Nephron progenitor cell (in vitro differentiated cells): ENCODE results near the gene TPM2.

Source experiments
- DNase-seq: peaks from one replicate; pipeline ENCODE4 v3.0.0; 2021
- H3K27ac Mint-ChIP-seq: 2 replicates; pipeline ENCODE4 v1.8.0; 2021; ENCODE audit warnings: mild to moderate bottlenecking, moderate library complexity, mixed read lengths
- H3K27me3 Mint-ChIP-seq: 2 replicates; pipeline ENCODE4 v1.8.0; 2021; ENCODE audit warnings: mild to moderate bottlenecking, low read depth, mixed read lengths; ENCODE audit not compliant: poor library complexity
- H3K36me3 Mint-ChIP-seq: 2 replicates; pipeline ENCODE4 v1.8.0; 2021; ENCODE audit warnings: low read depth, mixed read lengths
- H3K4me1 Mint-ChIP-seq: 2 replicates; pipeline ENCODE4 v1.8.0; 2021; ENCODE audit warnings: mixed read lengths
- H3K4me3 Mint-ChIP-seq: 2 replicates; pipeline ENCODE4 v1.8.0; 2021; ENCODE audit warnings: mild to moderate bottlenecking, moderate library complexity, mixed read lengths
- H3K9me3 Mint-ChIP-seq: 2 replicates; pipeline ENCODE4 v1.8.0; 2021; ENCODE audit warnings: mild to moderate bottlenecking, moderate library complexity, mixed read lengths
- TF ChIP-seq, protein P1 (sequence below): fragments of 200-600 bp; sonication (generic); IDR thresholded peaks from 2 replicates; pipeline ENCODE4 v1.5.0; 2021; ENCODE audit warnings: antibody characterized with exemption

The TPM2 gene

DNA sequence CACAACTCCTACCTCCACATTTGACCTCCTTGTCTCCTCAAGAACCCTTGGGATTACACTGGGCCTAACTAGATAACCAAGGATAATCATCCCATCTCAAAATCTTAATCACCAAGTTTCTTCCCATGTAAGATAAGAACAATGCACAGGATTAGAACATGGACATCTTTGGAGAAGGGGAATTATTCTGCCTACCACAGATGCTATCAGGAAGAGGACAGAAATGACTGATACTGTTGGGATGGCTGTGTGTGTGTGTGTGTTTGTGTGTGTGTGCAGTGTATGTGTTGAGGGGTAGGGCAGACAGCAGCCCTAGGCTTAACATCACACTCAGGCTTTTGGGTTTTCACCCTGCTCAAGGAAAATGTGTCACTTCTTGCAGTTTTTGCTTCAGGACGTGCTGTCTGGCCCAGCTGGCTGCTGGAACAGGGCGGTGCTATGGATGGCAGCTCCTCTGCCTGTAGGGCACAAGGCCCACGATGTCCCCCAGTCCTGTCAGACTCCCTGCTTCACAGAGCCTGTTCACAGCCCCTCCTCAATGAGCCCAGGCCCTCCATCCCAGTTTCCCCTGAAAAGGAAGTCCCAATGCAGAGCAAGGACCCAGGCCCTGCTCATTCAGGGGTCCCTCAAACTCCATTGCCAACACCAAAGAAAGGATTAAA lies 8.3 kb downstream of the TPM2 start:
- no peak overlapping the region for H3K4me3 Mint-ChIP-seq
- TF ChIP-seq, protein P1, sequence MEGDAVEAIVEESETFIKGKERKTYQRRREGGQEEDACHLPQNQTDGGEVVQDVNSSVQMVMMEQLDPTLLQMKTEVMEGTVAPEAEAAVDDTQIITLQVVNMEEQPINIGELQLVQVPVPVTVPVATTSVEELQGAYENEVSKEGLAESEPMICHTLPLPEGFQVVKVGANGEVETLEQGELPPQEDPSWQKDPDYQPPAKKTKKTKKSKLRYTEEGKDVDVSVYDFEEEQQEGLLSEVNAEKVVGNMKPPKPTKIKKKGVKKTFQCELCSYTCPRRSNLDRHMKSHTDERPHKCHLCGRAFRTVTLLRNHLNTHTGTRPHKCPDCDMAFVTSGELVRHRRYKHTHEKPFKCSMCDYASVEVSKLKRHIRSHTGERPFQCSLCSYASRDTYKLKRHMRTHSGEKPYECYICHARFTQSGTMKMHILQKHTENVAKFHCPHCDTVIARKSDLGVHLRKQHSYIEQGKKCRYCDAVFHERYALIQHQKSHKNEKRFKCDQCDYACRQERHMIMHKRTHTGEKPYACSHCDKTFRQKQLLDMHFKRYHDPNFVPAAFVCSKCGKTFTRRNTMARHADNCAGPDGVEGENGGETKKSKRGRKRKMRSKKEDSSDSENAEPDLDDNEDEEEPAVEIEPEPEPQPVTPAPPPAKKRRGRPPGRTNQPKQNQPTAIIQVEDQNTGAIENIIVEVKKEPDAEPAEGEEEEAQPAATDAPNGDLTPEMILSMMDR: no peak
- H3K27me3 Mint-ChIP-seq: peaks cover 3% of the 10 kb centered on the region
- H3K36me3 Mint-ChIP-seq: peaks cover 41% of the 10 kb centered on the region
- no peak for DNase-seq
- peak overlapping the region; percentile 68 for H3K27ac Mint-ChIP-seq
- H3K9me3 Mint-ChIP-seq: no peaks in the 10 kb centered on the region
- H3K4me1 Mint-ChIP-seq: peaks cover 77% of the 10 kb centered on the region

- peaks cover 7% of the 10 kb centered on the region for H3K27me3 Mint-ChIP-seq
- H3K36me3 Mint-ChIP-seq: peaks cover 35% of the 10 kb centered on the region
- no peak for DNase-seq
- H3K4me3 Mint-ChIP-seq: no peak overlapping the region
- peaks cover 73% of the 10 kb centered on the region for H3K4me1 Mint-ChIP-seq
- TF ChIP-seq, protein P1: no peak
- peak overlapping the region; percentile 29 for H3K27ac Mint-ChIP-seq
- no peaks in the 10 kb centered on the region for H3K9me3 Mint-ChIP-seq
These were observed 9.2 kb downstream of the TPM2 start for GRCh38 chr9:35680331-35681105.

GRCh38 chr9:35679766-35680330 lies 9.9 kb downstream of the TPM2 start:
- peaks cover 29% of the 10 kb centered on the region for H3K36me3 Mint-ChIP-seq
- no peak for DNase-seq
- H3K27me3 Mint-ChIP-seq: peaks cover 13% of the 10 kb centered on the region
- H3K4me3 Mint-ChIP-seq: no peak overlapping the region
- H3K27ac Mint-ChIP-seq: no peak overlapping the region
- peaks cover 69% of the 10 kb centered on the region for H3K4me1 Mint-ChIP-seq
- H3K9me3 Mint-ChIP-seq: no peaks in the 10 kb centered on the region
- TF ChIP-seq, protein P1: no peak

GRCh38 chr9:35679091-35679490 lies 10.6 kb downstream of the TPM2 start:
- Mint-ChIP-seq H3K27me3 (peaks cover 20% of the 10 kb centered on the region), H3K27ac (no peak overlapping the region), H3K9me3 (no peaks in the 10 kb centered on the region), H3K36me3 (peaks cover 21% of the 10 kb centered on the region), H3K4me1 (peaks cover 70% of the 10 kb centered on the region), H3K4me3 (no peak overlapping the region)
- no peak for DNase-seq
- TF ChIP-seq, protein P1: no peak

- DNase-seq: peak; percentile 94
- TF ChIP-seq, protein P1: no peak
- H3K9me3 Mint-ChIP-seq: no peaks in the 10 kb centered on the region
- H3K4me1 Mint-ChIP-seq: peaks cover 45% of the 10 kb centered on the region
- no peak overlapping the region for H3K27ac Mint-ChIP-seq
- H3K27me3 Mint-ChIP-seq: peaks cover 34% of the 10 kb centered on the region
- no peaks in the 10 kb centered on the region for H3K36me3 Mint-ChIP-seq
- peak overlapping the region; percentile 77 for H3K4me3 Mint-ChIP-seq
These were observed 13.9 kb downstream of the TPM2 start for GRCh38 chr9:35675732-35676392.
